ENCODE data around the gene LRP1B.

DNA sequence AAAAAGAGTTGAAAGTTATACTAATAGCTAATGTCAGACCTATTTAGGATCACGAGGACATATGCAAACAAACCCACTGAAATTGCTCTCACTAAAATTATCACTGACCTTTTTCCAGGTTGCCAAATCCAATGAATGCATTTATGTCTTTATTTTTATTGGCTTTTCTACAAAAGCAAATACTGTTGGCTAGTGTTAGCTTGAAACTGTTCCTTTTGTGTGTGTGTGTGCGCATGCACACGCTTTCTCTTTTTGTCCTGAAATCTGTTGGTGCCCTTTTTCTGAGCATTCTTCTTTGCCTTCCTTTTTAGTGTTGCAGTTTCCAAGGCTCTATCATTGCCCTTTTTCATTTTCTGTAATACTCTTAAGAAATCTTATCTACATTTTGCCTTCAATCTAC, 1269.2 kb downstream of the LRP1B start:
- TF ChIP-seq, protein P1, sequence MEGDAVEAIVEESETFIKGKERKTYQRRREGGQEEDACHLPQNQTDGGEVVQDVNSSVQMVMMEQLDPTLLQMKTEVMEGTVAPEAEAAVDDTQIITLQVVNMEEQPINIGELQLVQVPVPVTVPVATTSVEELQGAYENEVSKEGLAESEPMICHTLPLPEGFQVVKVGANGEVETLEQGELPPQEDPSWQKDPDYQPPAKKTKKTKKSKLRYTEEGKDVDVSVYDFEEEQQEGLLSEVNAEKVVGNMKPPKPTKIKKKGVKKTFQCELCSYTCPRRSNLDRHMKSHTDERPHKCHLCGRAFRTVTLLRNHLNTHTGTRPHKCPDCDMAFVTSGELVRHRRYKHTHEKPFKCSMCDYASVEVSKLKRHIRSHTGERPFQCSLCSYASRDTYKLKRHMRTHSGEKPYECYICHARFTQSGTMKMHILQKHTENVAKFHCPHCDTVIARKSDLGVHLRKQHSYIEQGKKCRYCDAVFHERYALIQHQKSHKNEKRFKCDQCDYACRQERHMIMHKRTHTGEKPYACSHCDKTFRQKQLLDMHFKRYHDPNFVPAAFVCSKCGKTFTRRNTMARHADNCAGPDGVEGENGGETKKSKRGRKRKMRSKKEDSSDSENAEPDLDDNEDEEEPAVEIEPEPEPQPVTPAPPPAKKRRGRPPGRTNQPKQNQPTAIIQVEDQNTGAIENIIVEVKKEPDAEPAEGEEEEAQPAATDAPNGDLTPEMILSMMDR (IDR thresholded peaks at IDR 0.05; ENCODE audit: low read depth, low read length, missing input control) = no peak
- TF ChIP-seq, protein P2, sequence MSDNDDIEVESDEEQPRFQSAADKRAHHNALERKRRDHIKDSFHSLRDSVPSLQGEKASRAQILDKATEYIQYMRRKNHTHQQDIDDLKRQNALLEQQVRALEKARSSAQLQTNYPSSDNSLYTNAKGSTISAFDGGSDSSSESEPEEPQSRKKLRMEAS (IDR thresholded peaks at IDR 0.05) = no peak
